NCI-H146 (cell line): Measurements from ENCODE around the gene GP5.

Source experiments
- DNase-seq: peaks from one replicate; lab custom pipeline; 2025; lab: John Stamatoyannopoulos, UW

Gene GP5

DNA sequence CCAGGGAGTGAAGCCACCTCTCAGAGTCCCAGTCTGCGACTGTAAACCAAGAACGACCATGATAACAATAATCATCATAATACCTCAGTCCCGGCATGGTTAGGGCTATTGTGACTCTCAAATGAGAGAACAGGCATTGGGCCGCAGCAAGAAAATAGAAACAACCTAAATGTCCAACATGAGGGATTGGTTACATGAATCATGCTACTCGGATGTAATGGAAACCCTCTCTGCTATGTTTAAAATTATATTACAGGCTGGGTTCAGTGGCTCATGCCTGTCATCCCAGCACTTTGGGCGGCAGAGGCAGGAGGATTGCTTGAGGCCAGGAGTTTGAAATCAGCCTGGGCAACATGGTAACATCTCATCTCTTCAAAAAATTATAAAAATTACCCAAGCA lies 50.7 kb downstream of the GP5 start:
- DNase-seq = no peak

DNA sequence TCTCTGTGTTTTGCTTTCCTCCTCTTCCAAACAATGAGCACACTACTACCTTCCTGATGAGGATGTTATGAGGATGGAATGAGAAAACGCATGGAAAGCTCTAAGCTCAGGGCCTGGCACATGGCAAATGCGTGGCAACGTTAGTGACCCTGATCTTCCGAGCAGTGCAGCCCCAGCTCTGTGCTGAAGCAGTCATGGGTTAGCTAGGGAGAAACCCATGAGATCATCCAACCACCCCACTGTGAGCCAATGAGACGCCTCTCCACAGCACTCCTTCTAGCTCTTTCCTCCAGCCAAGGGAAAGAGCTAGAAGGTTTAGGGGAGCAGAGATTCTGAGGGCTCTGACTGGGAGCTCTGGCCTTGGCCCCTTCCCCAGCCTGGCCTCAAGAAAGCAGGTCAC lies 52.4 kb downstream of the GP5 start:
- DNase-seq = no peak

DNA sequence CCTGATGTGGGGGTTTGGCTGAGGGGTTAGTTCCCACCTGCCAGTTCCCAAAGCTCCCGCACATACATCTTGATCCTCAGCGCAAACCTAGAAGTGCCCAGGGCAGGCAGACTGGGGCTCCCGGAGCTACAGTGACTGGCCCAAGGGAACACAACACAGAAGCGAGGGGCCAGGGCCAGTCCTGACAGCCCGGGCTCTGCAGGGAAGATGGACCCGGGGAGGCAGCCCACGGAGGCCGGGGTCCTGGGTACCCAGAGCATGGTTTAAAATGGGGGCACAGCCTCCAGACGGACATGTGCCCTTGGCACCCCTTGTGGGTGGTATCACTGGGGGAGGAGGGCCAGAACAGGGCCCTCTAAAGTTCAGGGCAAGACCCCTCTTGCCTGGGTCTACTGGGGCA lies 53.0 kb downstream of the GP5 start:
- no peak for DNase-seq
